ENCODE measurements around the gene PSMD6.

- no peak for TF ChIP-seq CTCF (IDR thresholded peaks at IDR 0.05; ENCODE audit: poor library complexity, severe bottlenecking)
- TF ChIP-seq EZH2 (IDR thresholded peaks at IDR 0.05; ENCODE audit: borderline replicate concordance, insufficient read depth, low read length, poor library complexity, severe bottlenecking): no peak
- TF ChIP-seq SMC3 (conservative IDR thresholded peaks at IDR 0.05; ENCODE audit: poor library complexity): no peak
- TF ChIP-seq POLR2AphosphoS5 (IDR thresholded peaks at IDR 0.05): no peak
- TF ChIP-seq MXI1 (conservative IDR thresholded peaks at IDR 0.05; ENCODE audit: poor library complexity, severe bottlenecking): no peak
- TF ChIP-seq EP300 (conservative IDR thresholded peaks at IDR 0.05; ENCODE audit: poor library complexity, severe bottlenecking): no peak
- TF ChIP-seq RAD21 (conservative IDR thresholded peaks at IDR 0.05): no peak
These were observed 41.5 kb upstream of the PSMD6 start for GRCh38 chr3:64064804-64065203.

Measured in neural cell (in vitro differentiated cells).